SK-N-SH treated with all-trans-retinoic acid at 6 μM for 48 hours (cell line): ENCODE data around the gene CDS1.
"Not testable (repeated sequence)": the region's sequence is repeated elsewhere in the genome, so short reads cannot be mapped to it uniquely, and the experiment has no call there.

ENCODE experiments used
- ATAC-seq: fragments of 200-7000 bp; cut with Tn5 transposase; 3 replicates; pipeline ENCODE4 v1.9.1; 2020; ENCODE audit warnings: mild to moderate bottlenecking, moderate library complexity
- ARNTL ChIP-seq: fragments of 450-650 bp; formaldehyde crosslinking; IDR thresholded peaks from 2 replicates; pipeline ENCODE4 v1.5.0; 2020; ENCODE audit warnings: low read depth, mild to moderate bottlenecking, moderate library complexity, borderline replicate concordance
- BACH2 ChIP-seq: fragments of 250-450 bp; sonication (Bioruptor Pico); IDR thresholded peaks from 2 replicates; pipeline ENCODE4 v1.9.0; 2021; ENCODE audit warnings: mild to moderate bottlenecking, borderline replicate concordance
- CSDC2 ChIP-seq: fragments of 250-450 bp; sonication (Bioruptor Pico); IDR thresholded peaks from 2 replicates; pipeline ENCODE4 v1.5.0; 2020; ENCODE audit warnings: mild to moderate bottlenecking, moderate library complexity
- GLIS3 ChIP-seq: fragments of 250-450 bp; sonication (Bioruptor Pico); IDR thresholded peaks from 2 replicates; pipeline ENCODE4 v1.5.0; 2020; ENCODE audit warnings: mild to moderate bottlenecking, moderate library complexity
- ISL1 ChIP-seq: fragments of 250-450 bp; sonication (Bioruptor Pico); IDR thresholded peaks from 2 replicates; pipeline ENCODE4 v2.1.2; 2022; ENCODE audit warnings: mild to moderate bottlenecking, moderate library complexity
- OSR1 ChIP-seq: fragments of 250-450 bp; sonication (Bioruptor Pico); IDR thresholded peaks from 2 replicates; pipeline ENCODE4 v1.8.0; 2022; ENCODE audit warnings: moderate library complexity, mild to moderate bottlenecking, inconsistent platforms
- RARB ChIP-seq: fragments of 250-450 bp; sonication (Bioruptor Pico); IDR thresholded peaks from 2 replicates; pipeline ENCODE4 v1.8.0; 2021; ENCODE audit warnings: mild to moderate bottlenecking, moderate library complexity
- SNAI2 ChIP-seq: fragments of 250-450 bp; sonication (Bioruptor Pico); IDR thresholded peaks from 2 replicates; pipeline ENCODE4 v1.5.0; 2020; ENCODE audit warnings: mild to moderate bottlenecking, moderate library complexity
- TCF4 ChIP-seq: fragments of 250-450 bp; sonication (Bioruptor Pico); IDR thresholded peaks from 2 replicates; pipeline ENCODE4 v1.8.0; 2021; ENCODE audit warnings: mild to moderate bottlenecking, moderate library complexity, borderline replicate concordance
- TOX ChIP-seq: fragments of 250-450 bp; sonication (Bioruptor Pico); IDR thresholded peaks from 2 replicates; pipeline ENCODE4 v1.8.0; 2021; ENCODE audit warnings: mild to moderate bottlenecking, moderate library complexity, borderline replicate concordance
- ZFP3 ChIP-seq: fragments of 250-450 bp; sonication (Bioruptor Pico); IDR thresholded peaks from 2 replicates; pipeline ENCODE4 v1.5.0; 2020; ENCODE audit warnings: mild to moderate bottlenecking, moderate library complexity
- ZFP30 ChIP-seq: fragments of 450-650 bp; formaldehyde crosslinking; IDR thresholded peaks from 2 replicates; pipeline ENCODE4 v1.5.0; 2022; ENCODE audit warnings: mild to moderate bottlenecking, moderate library complexity
- ZNF565 ChIP-seq: fragments of 450-650 bp; formaldehyde crosslinking; conservative IDR thresholded peaks from 2 replicates; pipeline ENCODE4 v1.5.0; 2020; ENCODE audit warnings: low read depth, mild to moderate bottlenecking, moderate library complexity
- TF ChIP-seq, protein P1 (sequence below): fragments of 250-450 bp; sonication (Bioruptor Pico); IDR thresholded peaks from 2 replicates; pipeline ENCODE4 v1.8.0; 2020; ENCODE audit warnings: mild to moderate bottlenecking, moderate library complexity, borderline replicate concordance
- TF ChIP-seq, protein P2 (sequence below): fragments of 250-450 bp; sonication (Bioruptor Pico); IDR thresholded peaks from 2 replicates; pipeline ENCODE4 v1.8.0; 2021; ENCODE audit warnings: low read depth, mild to moderate bottlenecking, moderate library complexity, borderline replicate concordance
- TF ChIP-seq, protein P3 (sequence below): fragments of 250-450 bp; sonication (Bioruptor Pico); IDR thresholded peaks from 2 replicates; pipeline ENCODE4 v1.5.0; 2020; ENCODE audit warnings: mild to moderate bottlenecking, moderate library complexity
- TF ChIP-seq, protein P4 (sequence below): fragments of 250-450 bp; sonication (Bioruptor Pico); IDR thresholded peaks from 2 replicates; pipeline ENCODE4 v1.5.1; 2020; ENCODE audit warnings: low read depth, mild to moderate bottlenecking, moderate library complexity
- TF ChIP-seq, protein P5 (sequence below): fragments of 250-450 bp; sonication (Bioruptor Pico); IDR thresholded peaks from 2 replicates; pipeline ENCODE4 v1.5.1; 2021; ENCODE audit warnings: mild to moderate bottlenecking, moderate library complexity

CDS1 gene

DNA sequence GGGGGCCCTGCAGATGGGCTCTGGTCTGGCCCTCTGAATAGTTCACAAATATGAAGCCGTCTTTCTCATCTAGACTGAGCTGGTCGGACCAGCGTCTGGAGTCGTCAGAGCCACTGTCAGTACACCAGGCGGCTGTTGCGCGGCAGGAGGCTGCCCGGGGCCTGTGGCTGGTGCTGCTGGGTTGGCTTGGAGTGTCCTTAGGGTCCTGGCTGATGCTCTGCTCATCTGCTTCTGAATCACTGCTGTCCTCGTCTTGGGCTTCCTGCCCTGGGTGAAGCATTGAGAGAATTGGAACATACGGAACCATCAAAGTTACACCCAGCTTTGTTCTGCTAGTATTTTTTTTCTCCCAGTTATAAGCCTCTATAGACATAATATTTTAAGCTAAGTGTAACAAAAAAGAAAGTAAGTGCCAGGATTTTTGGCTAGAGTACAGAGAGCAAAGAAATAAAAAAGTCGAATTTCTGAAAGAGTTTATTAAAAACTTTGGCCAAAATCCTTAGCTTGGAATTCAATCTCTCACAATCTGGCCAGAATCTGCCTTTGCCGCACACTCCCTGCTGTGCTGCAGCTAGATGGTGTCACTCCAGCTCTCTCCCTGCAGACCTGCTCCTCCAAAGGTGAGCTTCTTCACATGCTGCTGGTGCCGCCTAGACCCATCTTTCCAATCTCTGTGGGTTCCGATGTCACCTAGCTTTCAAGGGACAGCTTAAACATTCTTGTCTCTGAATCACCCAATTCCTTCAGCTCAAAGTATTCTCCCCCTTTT lies 96.2 kb downstream of the CDS1 start:
- TF ChIP-seq OSR1 (CRISPR knock-in tag) (no peak), BACH2 (CRISPR knock-in tag) (no peak), GLIS3 (CRISPR knock-in tag) (no peak), ZFP30 (CRISPR knock-in tag) (no peak), RARB (CRISPR knock-in tag) (no peak), ZFP3 (no peak), TOX (no peak), ZNF565 (no peak), SNAI2 (CRISPR knock-in tag) (no peak), CSDC2 (no peak)
- TF ChIP-seq, protein P1, sequence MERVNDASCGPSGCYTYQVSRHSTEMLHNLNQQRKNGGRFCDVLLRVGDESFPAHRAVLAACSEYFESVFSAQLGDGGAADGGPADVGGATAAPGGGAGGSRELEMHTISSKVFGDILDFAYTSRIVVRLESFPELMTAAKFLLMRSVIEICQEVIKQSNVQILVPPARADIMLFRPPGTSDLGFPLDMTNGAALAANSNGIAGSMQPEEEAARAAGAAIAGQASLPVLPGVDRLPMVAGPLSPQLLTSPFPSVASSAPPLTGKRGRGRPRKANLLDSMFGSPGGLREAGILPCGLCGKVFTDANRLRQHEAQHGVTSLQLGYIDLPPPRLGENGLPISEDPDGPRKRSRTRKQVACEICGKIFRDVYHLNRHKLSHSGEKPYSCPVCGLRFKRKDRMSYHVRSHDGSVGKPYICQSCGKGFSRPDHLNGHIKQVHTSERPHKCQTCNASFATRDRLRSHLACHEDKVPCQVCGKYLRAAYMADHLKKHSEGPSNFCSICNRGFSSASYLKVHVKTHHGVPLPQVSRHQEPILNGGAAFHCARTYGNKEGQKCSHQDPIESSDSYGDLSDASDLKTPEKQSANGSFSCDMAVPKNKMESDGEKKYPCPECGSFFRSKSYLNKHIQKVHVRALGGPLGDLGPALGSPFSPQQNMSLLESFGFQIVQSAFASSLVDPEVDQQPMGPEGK (CRISPR knock-in tag) = no peak
- TF ChIP-seq, protein P2, sequence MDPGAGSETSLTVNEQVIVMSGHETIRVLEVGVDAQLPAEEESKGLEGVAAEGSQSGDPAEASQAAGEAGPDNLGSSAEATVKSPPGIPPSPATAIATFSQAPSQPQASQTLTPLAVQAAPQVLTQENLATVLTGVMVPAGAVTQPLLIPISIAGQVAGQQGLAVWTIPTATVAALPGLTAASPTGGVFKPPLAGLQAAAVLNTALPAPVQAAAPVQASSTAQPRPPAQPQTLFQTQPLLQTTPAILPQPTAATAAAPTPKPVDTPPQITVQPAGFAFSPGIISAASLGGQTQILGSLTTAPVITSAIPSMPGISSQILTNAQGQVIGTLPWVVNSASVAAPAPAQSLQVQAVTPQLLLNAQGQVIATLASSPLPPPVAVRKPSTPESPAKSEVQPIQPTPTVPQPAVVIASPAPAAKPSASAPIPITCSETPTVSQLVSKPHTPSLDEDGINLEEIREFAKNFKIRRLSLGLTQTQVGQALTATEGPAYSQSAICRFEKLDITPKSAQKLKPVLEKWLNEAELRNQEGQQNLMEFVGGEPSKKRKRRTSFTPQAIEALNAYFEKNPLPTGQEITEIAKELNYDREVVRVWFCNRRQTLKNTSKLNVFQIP (CRISPR knock-in tag) = no peak
- TF ChIP-seq, protein P3, sequence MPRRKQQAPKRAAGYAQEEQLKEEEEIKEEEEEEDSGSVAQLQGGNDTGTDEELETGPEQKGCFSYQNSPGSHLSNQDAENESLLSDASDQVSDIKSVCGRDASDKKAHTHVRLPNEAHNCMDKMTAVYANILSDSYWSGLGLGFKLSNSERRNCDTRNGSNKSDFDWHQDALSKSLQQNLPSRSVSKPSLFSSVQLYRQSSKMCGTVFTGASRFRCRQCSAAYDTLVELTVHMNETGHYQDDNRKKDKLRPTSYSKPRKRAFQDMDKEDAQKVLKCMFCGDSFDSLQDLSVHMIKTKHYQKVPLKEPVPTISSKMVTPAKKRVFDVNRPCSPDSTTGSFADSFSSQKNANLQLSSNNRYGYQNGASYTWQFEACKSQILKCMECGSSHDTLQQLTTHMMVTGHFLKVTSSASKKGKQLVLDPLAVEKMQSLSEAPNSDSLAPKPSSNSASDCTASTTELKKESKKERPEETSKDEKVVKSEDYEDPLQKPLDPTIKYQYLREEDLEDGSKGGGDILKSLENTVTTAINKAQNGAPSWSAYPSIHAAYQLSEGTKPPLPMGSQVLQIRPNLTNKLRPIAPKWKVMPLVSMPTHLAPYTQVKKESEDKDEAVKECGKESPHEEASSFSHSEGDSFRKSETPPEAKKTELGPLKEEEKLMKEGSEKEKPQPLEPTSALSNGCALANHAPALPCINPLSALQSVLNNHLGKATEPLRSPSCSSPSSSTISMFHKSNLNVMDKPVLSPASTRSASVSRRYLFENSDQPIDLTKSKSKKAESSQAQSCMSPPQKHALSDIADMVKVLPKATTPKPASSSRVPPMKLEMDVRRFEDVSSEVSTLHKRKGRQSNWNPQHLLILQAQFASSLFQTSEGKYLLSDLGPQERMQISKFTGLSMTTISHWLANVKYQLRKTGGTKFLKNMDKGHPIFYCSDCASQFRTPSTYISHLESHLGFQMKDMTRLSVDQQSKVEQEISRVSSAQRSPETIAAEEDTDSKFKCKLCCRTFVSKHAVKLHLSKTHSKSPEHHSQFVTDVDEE (CRISPR knock-in tag) = no peak
- ATAC-seq = no peak

DNA sequence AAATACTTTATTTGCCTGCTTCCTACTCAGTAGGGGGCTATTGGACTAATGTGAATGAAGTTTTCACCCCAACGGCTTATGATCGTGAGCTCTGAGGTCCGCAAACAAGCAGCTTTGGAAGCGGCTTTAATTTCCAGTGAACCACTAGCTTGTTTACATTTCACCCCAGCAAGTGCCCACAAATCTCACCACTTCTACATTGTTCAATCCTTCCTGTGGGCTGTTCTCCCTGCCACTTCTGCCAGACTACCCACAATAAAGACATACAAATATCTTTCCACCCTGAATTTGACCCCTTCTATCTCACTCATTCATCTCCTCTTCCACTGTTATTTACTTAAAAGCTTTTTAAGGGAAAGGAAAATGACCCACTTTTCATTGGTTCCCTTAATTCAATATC lies 98.0 kb downstream of the CDS1 start:
- TF ChIP-seq ZFP30 (CRISPR knock-in tag) = no peak
- ATAC-seq = no peak

DNA sequence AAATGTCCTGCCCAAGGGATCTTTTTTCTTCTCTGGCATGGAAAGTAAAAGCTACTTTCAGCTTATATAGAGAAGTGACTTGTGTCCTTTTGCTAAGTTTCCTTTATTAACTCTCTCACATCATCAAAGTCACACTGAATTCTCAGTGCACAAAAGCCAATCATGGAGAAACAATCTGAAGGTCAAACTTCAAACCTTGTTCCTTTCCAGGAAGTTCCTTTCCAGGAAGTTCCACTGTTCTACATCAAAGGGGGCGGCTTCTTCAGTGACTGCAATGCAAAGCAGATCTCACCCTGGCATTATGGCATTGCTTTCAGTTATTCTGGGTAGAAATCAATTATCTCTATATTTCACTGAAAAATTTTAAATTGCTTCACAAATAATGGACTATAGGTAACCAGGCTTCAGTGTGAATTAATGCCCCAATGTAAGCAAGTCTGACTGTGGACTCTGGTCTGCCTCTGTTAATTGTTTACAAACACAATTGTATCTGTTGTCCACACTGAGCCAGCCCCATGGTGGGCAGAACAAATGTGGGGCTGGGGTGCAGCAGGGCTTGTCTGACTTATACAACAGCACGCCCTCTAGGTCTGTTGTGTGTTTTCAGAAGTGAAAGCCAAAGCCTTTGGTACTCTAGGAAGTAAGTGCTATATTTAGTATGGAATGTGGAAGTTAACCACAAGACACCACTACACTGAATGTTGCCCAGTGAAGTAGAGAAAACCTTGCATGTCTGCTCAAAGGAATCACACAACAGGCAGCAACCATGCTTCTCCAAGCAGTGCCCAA lies 98.8 kb downstream of the CDS1 start:
- ATAC-seq = peak; percentile 98
- TF ChIP-seq, protein P4, sequence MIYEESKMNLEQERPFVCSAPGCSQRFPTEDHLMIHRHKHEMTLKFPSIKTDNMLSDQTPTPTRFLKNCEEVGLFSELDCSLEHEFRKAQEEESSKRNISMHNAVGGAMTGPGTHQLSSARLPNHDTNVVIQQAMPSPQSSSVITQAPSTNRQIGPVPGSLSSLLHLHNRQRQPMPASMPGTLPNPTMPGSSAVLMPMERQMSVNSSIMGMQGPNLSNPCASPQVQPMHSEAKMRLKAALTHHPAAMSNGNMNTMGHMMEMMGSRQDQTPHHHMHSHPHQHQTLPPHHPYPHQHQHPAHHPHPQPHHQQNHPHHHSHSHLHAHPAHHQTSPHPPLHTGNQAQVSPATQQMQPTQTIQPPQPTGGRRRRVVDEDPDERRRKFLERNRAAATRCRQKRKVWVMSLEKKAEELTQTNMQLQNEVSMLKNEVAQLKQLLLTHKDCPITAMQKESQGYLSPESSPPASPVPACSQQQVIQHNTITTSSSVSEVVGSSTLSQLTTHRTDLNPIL (CRISPR knock-in tag) = no peak
- no peak for TF ChIP-seq ZNF565
- TF ChIP-seq ARNTL (CRISPR knock-in tag) = no peak
- TF ChIP-seq TCF4 (CRISPR knock-in tag) = no peak
- no peak for TF ChIP-seq TOX
- no peak for TF ChIP-seq ISL1 (CRISPR knock-in tag)
- TF ChIP-seq, protein P3 (CRISPR knock-in tag) = no peak
- TF ChIP-seq, protein P2 (CRISPR knock-in tag) = no peak
- no peak for TF ChIP-seq GLIS3 (CRISPR knock-in tag)
- TF ChIP-seq, protein P5, sequence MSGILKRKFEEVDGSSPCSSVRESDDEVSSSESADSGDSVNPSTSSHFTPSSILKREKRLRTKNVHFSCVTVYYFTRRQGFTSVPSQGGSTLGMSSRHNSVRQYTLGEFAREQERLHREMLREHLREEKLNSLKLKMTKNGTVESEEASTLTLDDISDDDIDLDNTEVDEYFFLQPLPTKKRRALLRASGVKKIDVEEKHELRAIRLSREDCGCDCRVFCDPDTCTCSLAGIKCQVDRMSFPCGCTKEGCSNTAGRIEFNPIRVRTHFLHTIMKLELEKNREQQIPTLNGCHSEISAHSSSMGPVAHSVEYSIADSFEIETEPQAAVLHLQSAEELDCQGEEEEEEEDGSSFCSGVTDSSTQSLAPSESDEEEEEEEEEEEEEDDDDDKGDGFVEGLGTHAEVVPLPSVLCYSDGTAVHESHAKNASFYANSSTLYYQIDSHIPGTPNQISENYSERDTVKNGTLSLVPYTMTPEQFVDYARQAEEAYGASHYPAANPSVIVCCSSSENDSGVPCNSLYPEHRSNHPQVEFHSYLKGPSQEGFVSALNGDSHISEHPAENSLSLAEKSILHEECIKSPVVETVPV (CRISPR knock-in tag) = no peak
- no peak for TF ChIP-seq ZFP3
- TF ChIP-seq, all 23 proteins: peak for 0

DNA sequence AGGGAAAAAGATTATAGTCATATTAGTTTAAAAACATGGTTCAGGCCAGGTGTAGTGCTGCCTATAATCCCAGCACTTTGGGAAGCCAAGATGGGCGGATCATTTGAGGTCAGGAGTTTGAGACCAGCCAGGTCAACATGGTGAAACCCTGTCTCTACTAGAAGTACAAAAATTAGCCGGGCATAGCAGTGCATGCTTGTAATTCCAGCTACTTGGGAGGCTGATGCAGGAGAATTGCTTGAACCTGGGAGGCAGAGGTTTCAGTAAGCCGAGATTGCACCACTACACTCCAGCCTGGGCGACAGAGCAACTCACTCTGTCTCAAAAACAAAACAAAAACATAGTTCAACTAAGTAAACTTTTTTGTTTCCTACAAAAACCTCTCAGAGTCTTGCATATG lies 99.7 kb downstream of the CDS1 start:
- ATAC-seq = not testable (repeated sequence)
